Stimulated activated CD8-positive, alpha-beta memory T cell treated with anti-CD3 and anti-CD28 coated beads, Interleukin-4, amount 100 ng/mL, for 1 hour (primary cell): Measurements from ENCODE around the gene RANBP3L.

Source experiments
- DNase-seq, 2 donors: peaks; one replicate each; pipeline ENCODE4 v3.0.0-alpha.2; 2020; ENCODE audit warnings: low read depth in 2 of 2, low spot score in 1 of 2

The RANBP3L gene

DNA sequence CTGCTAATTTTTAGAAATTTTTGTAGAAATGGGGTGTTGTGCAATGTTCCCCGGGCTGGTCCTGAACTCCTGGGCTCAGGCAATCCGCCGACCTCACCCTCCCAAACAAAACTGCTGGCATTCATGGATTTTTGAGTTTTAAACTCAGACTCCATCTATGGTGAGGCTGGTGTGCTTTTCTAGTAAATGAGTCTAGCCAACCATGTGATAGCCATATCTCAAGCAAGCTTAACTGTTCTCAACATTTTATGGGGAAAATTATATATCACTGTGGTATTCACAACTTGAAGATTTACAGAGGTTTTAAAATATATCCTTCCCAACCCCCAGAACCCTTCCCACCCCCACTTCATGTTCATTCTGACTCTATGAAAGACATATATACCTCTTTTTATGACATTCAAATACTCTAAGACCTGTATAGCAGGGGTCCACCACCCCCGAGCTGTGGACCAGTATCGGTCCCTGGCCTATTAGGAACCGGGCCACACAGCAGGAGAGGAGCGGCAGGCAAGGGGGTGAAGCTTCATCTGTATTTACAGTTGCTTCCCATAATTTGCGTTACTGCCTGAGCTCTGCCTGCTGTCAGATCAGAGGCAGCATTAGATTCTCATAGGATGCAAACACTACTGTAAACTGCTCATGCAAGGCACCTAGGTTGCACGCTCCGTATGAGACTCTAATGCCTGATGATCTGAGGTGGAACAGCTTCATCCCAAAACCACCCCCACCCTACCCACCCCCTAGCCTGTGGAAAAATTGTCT lies 55.5 kb downstream of the RANBP3L start:
- no peak for DNase-seq

DNA sequence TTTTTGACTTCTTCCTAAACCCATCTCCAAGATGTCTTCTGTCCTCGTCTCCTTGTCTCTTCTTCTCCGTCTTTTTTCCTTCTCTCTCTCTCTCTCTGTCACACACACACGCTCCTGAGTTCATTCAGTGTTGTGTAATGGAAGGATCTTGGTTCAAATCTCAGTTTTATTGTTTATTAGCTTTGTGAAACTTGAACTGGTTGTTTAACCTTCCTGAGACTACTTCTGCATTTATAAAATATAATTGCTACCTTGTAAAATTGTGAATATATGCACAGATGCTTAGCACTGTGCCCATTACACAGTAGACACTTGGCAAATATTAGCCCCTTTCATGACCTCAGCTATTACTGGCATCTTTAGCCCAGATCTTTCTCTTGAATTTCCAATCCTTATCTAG lies 57.6 kb downstream of the RANBP3L start:
- no peak for DNase-seq

DNA sequence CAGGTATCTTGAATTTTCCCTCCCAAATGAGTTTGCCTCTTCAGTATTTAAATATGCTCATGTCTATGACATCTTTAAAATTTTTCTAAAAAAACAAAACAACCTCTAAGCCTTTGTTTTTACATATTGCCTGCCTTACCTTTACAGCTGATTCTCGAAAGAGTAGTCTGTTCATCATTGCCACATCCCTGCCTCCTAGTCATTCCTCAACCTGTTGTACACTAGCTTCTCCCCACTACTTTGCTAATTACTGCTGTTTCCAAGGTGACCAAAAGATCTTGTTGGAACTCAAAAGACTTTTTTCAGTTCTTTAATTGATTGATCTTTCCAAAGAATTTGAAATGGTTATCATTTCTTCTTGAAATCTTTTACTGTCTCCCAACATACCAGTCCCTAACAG lies 58.0 kb downstream of the RANBP3L start:
- no peak for DNase-seq

DNA sequence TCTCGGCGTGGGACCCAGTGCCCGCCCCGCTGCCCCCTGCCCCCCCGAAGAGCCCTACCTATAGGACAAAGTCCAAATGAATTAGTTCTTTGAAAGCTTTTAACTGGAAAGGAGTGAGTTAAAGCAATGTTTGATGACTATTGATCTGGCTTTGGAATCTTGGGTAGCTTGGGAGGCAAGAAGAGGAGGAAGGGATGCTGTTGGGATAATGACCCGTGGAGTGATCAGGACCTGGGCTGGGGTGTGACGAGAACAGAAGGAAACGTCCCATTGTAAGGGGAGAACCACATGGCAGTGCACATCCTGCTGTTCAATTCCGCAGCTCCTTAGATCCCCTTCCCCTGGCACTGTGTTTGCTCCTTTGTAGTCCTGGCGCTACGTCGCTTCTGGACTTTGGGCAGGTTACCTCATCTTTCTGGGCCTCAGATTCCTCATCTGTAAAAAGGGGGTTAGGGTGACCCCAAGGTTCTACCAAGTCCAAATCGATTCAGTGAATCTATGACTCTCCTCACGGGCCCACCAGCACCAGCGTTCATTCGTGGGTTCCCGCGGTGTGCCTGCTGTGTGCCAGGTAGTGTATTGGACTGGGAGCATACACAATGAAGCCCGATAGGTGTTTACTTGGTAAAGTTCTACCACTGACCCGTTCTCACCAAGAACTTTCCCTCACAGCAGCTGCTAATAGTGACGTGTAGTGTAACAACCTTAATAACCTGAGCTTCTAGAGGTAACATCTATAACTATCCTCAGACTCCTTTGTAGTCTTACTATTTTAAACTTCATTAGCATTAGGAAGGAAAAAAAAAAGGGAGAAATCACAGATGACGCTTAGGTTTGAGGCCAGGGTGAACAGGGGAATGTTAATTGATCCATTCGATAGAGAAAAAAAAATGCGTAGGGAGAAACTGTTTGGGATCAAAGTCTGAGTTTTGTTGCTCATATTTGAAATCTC lies 58.9 kb downstream of the RANBP3L start:
- DNase-seq = no peak

DNA sequence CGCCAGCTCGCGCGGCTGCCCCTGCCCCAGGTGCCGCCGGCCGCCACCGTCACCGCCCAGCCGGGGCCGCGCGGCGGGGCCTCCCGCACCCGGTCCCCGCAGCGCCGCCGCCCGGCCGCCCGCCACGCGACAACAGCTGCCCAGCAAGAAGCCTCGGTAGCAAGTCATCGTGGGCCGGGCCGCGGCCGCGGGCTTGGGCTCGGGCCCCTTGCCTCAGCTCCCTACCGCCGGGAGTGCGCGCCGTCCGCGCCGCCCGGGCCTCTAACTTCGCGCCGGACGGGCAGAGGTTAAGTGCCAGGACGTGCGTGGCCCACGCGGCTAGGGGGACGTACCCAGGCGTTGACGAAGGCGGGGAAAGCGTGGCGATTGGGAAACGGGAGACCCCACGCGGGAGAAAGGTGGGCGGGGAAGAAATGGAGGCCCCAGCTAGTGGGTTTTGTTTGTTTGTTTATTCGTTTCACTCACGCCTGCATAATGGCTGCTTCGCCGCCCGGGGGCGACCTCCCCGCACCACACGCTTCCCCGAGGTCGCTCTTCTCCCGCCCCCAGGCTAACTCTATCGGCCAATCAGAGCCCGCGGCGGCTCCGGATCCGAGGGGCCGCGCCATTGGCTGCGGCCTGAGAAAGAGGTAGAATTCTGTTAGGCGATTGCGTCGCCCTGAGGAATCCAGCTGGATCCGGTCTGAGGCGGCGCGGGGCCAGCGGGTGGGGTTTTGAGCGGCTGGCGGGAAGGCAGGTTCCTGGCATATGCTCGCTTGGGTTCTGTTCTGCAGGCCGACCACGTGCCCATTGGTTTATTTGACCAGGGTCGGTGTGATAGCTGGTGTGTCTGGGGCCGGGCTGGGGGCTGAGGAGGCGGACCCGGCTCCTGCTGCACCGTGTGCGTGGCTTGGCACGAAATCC lies 59.8 kb downstream of the RANBP3L start, which contains the start of gene NADK2:
TSS of gene NADK2 (minus strand) at position 295 of the 903 bp plus-strand sequence. CDS start at position 168, 127 bp downstream.
- peak; percentile 61 to 80 for DNase-seq

DNA sequence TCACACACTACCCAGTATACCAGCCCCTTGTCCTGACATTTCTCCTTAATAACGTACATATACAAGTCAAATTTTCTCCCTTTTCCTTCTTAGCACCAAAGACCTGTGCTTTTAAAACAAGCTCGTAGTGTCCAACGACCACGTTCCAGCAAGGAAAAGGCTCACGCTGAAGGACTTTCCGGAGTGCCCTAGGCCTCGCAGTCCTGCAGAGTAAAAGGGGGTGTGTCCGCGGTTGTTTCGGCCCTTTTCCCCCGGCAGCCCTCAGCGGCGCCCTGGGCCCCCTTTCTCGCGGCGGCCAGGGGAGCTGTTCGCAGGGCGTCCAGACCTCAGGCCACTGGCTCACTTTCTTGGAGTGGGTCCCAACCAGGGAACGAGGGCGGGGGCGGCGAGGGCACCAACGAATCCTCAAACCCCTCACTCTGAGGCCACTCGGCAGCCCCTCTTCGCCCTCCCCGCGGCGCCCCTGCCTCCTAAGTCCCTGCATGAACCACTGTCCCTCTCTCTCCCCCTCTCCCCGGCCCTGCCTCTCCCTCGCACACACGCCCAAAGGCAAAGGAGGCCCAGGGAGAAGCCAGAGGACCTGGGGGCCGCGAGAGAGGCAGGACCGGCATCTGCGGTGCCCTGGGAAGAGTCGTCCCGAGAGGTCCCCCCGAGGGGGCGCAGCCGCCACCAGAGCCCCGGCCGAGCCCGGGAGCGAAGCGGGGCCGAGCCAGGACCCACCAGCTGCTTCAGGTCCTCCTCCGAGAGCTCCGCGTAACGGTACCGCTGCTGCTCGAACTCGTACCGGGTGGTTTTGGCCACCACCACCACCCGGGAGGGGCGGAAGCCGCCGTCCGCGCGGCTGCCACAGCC lies 60.7 kb downstream of the RANBP3L start:
- peak in 1 of 2 donors; percentile 5 for DNase-seq

DNA sequence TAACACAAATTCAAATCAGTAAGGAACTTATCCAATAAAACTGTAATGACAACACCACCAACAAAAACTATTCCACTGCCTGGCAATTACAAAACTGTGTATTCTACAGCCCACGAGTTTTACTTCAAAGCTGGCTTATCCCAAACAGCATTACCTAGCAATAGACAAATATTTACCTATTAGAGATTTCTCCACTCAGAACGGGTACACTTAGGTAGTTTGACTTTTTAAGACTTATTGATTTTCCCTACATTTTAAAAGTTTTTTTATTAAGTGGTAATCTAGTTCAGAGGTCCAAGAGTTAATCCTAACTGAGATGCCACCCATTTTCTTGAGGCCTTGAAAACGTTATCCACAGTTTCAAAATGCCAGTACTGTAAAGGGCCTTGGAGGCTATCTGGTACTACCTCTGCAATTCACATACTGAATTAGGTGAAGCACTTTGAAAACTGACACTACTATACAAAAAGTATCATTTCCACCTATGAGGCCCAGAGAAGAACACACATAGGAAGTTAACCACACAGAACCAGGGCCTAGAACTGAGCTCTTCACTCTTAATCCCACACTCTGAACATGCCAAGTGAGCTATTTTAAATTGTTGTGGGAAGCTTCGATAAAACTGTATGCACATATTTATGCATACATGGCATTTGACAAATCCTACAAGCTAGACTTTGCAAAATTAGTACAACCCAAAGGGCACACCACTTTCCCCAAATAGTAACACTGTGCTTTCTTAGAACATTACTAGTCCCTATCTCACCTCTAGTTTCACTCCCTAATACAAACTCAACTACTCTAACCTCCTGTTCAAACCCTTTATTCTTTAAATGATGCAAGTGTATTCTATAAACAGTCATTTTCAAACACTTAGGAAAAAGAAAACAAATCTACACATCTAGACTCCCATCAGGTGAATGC lies 62.1 kb downstream of the RANBP3L start:
- DNase-seq = no peak

DNA sequence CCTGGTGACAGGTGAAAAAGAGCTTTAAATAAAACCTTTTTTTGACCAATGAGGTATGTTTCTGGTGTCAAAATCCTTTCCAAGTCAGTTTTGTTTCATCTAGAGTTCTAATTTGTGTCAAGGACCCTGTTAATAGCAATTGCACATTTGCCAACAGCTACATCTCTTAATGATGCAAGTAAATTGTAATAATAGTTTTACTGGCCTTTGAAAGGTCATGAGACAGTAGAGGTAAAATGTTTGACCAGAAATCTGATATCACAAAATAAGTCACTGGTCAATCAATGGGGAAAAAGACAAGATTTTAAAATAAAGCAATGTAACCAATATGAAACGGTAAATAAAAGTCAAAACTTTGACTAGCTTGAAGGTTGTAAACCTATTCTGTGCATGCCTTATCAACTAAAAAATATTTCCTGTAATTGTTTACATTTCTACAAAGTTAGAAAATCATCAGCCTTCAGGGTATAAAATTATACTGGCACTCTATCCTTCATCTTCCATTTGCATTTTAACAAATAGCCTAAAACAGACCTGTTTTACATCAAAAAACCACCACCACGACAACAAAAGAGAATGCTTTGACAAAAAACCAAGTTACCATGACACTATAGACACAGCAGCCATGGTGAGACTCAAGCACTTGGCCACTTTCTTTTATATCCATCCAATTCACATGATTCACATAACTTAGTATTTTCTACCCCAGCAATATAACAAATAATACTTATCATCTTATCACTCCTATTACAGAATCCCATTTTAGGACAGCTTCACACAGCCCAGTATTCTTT lies 63.0 kb downstream of the RANBP3L start:
- no peak for DNase-seq

DNA sequence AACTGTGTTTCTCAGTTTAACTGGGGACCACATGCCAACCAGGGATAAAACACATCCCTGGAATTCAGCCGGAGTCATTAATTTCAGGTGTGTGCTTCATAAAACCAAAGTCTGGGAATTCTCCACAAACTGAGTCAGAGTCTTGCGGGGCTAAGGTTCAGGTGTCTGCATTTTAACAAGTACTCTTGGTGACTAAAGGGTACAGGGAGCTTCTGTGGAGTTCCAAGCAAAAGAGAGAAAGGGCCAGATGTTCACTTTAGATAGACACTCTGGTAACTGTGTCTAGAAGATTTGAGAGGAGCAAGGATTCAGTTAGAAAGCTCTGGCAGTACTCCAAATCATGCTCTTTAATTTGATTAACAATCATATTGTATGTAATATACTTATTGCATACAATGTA lies 64.0 kb downstream of the RANBP3L start:
- no peak for DNase-seq

DNA sequence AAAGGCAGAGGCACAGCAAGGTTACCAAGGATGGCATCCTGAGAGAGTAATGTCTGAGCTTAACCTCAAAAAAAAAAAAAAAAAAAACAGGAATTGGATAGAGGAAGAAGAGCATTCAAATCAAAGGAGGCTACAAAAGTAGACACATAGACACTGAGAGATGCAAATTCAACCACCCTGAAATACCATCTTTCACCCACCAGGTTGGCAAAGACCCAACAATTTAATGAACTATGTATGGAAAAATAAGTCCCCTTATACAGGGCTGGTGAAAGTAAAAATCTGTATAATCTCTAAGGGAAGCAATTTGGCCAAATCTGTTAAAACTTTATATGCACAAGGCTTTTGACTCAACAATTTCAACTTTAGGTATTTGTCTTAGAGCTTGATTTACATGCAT lies 64.9 kb downstream of the RANBP3L start:
- no peak for DNase-seq

DNA sequence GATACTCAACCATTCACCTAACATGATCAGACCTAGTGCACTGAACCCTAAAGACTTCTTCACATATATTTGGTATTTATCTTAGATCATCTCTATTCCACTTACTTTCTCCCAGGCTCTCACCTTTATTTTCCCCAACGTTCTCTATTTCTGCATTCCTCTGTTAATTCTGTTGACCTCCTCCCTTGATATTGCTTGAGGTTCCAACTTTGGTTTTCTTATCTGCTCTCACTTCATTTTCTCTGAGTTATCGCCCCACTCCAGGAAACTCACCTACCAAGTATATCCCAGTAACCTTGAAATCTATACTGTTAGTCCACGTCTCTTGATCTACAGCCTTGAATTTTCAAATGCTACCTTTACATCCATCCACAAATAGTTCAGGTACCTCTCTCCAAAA lies 69.2 kb downstream of the RANBP3L start:
- DNase-seq = no peak

DNA sequence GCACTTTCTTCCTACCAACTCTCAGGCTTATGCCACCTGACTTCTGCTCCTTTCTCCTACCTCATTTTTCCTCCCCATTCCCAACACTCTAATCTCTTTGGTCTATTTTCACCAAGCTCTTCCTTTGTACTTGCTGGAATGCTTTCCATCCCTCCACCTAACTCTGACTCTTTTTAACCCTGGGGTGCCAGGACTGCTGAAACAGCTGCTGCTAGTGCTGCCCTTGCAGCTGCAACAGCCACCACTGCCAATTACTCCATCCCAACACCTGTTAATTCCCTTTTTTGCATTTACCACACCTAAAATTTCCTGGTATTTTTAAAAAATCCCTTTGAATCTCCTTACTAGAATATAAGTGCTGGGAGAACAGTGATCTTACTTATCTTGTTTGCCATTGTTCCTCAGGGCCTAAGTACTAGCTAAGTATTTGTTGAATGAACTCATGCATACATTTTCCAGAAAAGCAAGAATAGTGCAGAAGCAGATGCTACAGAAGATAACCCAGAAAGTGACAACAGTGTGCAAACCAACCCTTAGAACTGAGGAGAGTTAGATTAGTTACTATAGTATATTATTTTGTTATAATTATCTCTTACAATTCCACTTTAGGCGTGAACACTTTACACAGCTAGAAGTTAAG lies 71.4 kb downstream of the RANBP3L start:
- DNase-seq = no peak

DNA sequence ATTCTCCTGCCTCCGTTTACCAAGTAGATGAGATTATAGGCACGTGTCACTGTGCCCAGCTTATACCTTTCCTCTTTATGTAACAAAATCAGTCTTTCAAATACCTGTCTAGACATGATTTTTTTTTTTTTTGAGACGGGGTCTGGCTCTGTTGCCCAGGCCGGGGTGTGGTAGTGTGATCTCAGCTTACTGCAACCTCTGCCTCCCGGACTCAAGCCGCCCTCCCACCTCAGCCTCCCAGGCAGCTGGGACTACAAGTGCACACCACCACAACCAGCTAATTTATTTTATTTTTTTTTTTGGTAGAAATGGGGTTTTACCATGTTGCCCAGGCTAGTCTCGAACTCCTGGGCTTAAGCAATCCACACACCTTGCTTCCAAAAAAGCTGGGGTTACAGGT lies 73.2 kb downstream of the RANBP3L start:
- DNase-seq = no peak

DNA sequence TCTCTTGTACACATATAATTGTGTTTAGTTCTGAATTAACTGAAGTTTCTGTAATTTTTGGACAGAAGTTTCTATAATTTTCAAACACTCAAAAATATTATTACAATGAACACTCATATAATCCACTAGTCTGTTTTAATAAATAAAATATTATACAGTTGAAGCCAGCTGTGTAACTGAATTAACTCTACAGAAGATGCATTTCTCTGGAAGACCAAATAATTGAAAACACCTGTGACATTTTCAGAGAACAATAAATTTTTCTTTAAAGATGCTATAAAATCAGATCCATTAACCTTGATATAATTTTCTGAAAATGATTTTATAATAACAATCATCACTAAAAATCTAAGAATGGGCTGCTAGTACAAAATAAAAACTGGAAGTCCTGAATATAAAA lies 74.7 kb downstream of the RANBP3L start:
- DNase-seq = no peak

DNA sequence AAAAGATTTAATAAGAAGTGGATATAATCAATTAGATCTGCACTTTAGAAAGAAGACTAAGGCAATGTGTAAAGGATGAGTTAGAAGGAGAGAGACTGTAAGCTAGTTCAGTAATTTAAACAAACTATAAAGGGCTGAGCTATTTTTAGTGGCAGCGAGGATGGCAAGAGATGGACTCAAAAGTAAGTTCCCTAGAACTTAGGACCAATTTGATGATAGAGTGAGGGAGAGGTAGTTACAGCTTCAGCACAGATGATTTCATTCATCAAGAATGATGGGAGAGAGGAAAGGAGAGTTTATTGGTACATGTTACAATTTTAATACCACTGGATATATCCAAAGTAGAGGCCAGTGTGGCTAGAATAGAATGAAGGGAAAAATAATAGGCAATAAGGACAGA lies 79.1 kb downstream of the RANBP3L start:
- DNase-seq = no peak

DNA sequence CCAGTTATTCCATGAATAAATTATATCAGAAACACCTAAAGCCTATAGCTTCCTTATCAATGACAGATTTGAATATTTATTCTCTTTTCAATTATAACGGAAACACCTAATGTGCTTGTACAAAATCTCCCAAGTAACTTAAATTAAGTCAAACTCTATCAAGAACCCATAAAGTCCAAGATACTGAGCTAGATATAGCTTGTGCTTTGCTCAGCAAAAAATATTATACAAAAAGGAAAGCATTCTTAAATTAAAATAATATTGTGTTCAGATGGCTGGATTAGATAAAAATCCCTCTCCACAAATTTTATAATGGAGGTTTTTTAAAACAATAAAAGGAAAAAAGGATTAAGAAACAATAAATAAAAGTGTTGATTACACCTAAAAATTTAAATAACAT lies 83.7 kb downstream of the RANBP3L start:
- no peak for DNase-seq

DNA sequence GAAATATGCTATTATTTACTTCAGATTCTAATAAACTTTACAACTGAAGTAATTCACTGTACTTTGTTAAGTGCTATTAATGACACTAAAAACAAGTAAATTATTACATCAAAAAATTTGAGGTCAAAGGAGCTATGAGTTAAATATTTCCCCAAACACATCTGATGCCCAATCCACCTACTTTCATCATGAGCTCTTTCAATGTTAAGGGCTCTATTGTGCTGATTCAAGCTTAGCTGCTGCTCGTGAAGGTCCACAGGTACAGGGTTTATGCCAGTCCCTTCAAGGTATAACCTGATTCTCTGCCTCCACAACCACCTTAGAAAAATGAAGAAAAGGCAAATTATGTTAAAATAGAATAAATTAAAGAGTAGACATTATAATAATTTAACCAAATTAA lies 84.1 kb downstream of the RANBP3L start:
- no peak for DNase-seq

DNA sequence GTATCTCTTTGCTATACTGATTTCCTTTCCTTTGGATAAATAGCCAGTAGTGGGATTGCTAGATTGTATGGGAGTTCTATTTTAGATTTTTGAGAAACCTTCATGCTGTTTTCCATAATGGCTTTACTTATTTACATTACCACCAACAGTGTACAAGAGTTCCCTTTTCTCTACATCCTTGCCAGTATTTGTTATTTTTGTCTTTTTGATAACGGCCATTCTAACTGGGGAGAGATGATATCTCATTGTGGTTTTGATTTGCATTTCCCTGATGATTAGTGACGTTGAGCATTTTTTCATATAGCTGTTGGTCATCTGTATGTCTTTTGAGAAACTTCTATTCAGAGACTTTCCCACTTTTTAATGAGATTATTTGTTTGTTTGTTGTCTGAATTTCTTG lies 85.8 kb downstream of the RANBP3L start:
- DNase-seq = no peak
